SK-N-SH (cell line): ENCODE results near the gene TBL1X. TPM values are rescaled to one million over a fixed set of nuclear protein-coding genes. Genes with fewer than 3 reads are reported as not detected.

Source experiments
- CTCF ChIA-PET: fragments of 300-600, 350-600 bp; formaldehyde crosslinking; extraction: SDS; loops from one replicate; lab custom pipeline; 2021; lab: Yijun Ruan, JAX
- POLR2A ChIA-PET: fragments of 350-600 bp; sonication (Branson Sonifier 250); formaldehyde crosslinking; extraction: SDS; loops from one replicate; lab custom pipeline; 2020; ENCODE audit warnings: antibody characterized with exemption, inconsistent platforms; lab: Yijun Ruan, JAX
- DNase-seq: peaks from one replicate; pipeline ENCODE4 v3.0.0; 2012
- H2AFZ ChIP-seq: fragments of 200-600 bp; sonication (generic); 2 replicates; pipeline ENCODE4 v1.8.1; 2016; ENCODE audit warnings: antibody characterized with exemption, mild to moderate bottlenecking, low read depth
- H3F3A ChIP-seq: fragments of 200-600 bp; sonication (generic); replicated peaks from 2 replicates; pipeline ENCODE3; 2016; ENCODE audit warnings: antibody characterized with exemption, mild to moderate bottlenecking; ENCODE audit not compliant: insufficient read depth
- H3K27ac ChIP-seq, 2 experiments: fragments of 200-500 bp in 1 of 2; fragments of 200-600 bp in 1 of 2; sonication (Bioruptor generic) in 1 of 2; sonication (generic), shearing (Covaris generic) in 1 of 2; 2 replicates each; pipeline versions ENCODE4 v1.5.1 to v1.6.1; 2014 to 2016; ENCODE audit warnings: low read depth in 2 of 2, inconsistent platforms in 1 of 2, low read length in 1 of 2, mild to moderate bottlenecking in 1 of 2, mixed read lengths in 1 of 2
- H3K27me3 ChIP-seq: fragments of 200-600 bp; sonication (generic), shearing (Covaris generic); 2 replicates; pipeline ENCODE4 v1.6.1; 2016; ENCODE audit warnings: mixed run types; ENCODE audit not compliant: insufficient read depth
- H3K36me3 ChIP-seq, 2 experiments: fragments of 200-500 bp in 1 of 2; fragments of 200-600 bp in 1 of 2; sonication (Bioruptor generic) in 1 of 2; sonication (generic) in 1 of 2; replicated peaks in 1 of 2; 2 replicates each; pipeline versions ENCODE3 to v1.5.1; 2014 to 2016; ENCODE audit warnings: low read length in 1 of 2, mild to moderate bottlenecking in 1 of 2; ENCODE audit not compliant: insufficient read depth in 2 of 2, control insufficient read depth in 1 of 2
- H3K4me1 ChIP-seq, 2 experiments: fragments of 200-500 bp in 1 of 2; fragments of 200-600 bp in 1 of 2; sonication (Bioruptor generic) in 1 of 2; sonication (generic), shearing (Covaris generic) in 1 of 2; 2 replicates each; pipeline versions ENCODE4 v1.5.1 to v1.6.1; 2014 to 2016; ENCODE audit warnings: low read depth in 1 of 2, low read length in 1 of 2, mixed run types in 1 of 2; ENCODE audit not compliant: insufficient read depth in 2 of 2, control insufficient read depth in 1 of 2
- H3K4me2 ChIP-seq: fragments of 200-600 bp; sonication (generic), shearing (Covaris generic); 2 replicates; pipeline ENCODE4 v1.6.1; 2017; ENCODE audit warnings: mixed run types
- H3K4me3 ChIP-seq, 2 experiments: fragments of 200-500 bp in 1 of 2; fragments of 200-600 bp in 1 of 2; sonication (Bioruptor generic) in 1 of 2; sonication (generic), shearing (Covaris generic) in 1 of 2; 2 replicates each; pipeline versions ENCODE4 v1.5.1 to v1.8.1; 2014 to 2016; ENCODE audit warnings: low read depth in 2 of 2, inconsistent platforms in 1 of 2, low read length in 1 of 2, mild to moderate bottlenecking in 1 of 2, mixed read lengths in 1 of 2, moderate library complexity in 1 of 2
- H3K79me2 ChIP-seq: fragments of 200-600 bp; sonication (generic); 2 replicates; pipeline ENCODE4 v1.8.1; 2017; ENCODE audit warnings: mild to moderate bottlenecking; ENCODE audit not compliant: insufficient read depth
- H3K9ac ChIP-seq: fragments of 200-600 bp; sonication (generic); 2 replicates; pipeline ENCODE4 v1.6.1; 2017; ENCODE audit warnings: mixed run types
- H3K9me2 ChIP-seq: fragments of 200-600 bp; sonication (generic); 2 replicates; pipeline ENCODE4 v1.6.1; 2017; ENCODE audit warnings: mixed run types
- H3K9me3 ChIP-seq: fragments of 200-600 bp; sonication (generic); 2 replicates; pipeline ENCODE4 v1.6.1; 2017; ENCODE audit warnings: mixed run types, mild to moderate bottlenecking, moderate library complexity
- H4K20me1 ChIP-seq: fragments of 200-600 bp; sonication (generic); 2 replicates; pipeline ENCODE4 v1.6.1; 2017; ENCODE audit warnings: mild to moderate bottlenecking, mixed run types; ENCODE audit not compliant: insufficient read depth
- CHD2 ChIP-seq: fragments of 150-350 bp; IDR thresholded peaks from 2 replicates; pipeline ENCODE4 v1.6.1; 2018; ENCODE audit warnings: low read length; ENCODE audit not compliant: partially characterized antibody
- ELF1 ChIP-seq: IDR thresholded peaks from 2 replicates; pipeline ENCODE4 v1.4.0; 2012
- EP300 ChIP-seq, 2 experiments: IDR thresholded peaks; 2 replicates each; pipeline versions ENCODE4 v1.4.0 to v1.6.1; 2012; ENCODE audit warnings: borderline replicate concordance in 1 of 2, low read depth in 1 of 2, low read length in 1 of 2
- EZH2phosphoT487 ChIP-seq: fragments of 200-600 bp; sonication (generic); IDR thresholded peaks from 2 replicates; pipeline ENCODE4 v1.6.1; 2017; ENCODE audit warnings: low read depth, mixed run types, mild to moderate bottlenecking, antibody characterized with exemption, moderate library complexity, borderline replicate concordance
- FOSL2 ChIP-seq: IDR thresholded peaks from 2 replicates; pipeline ENCODE4 v1.4.0; 2012; ENCODE audit warnings: low read depth, mild to moderate bottlenecking, moderate library complexity, borderline replicate concordance
- FOXM1 ChIP-seq: IDR thresholded peaks from 2 replicates; pipeline ENCODE4 v1.4.0; 2012; ENCODE audit warnings: low read depth, mild to moderate bottlenecking
- GABPA ChIP-seq: IDR thresholded peaks from 2 replicates; pipeline ENCODE4 v1.4.0; 2012; ENCODE audit warnings: low read depth, mild to moderate bottlenecking
- GATA2 ChIP-seq: sonication (generic); formaldehyde crosslinking; IDR thresholded peaks from 2 replicates; pipeline ENCODE4 v1.5.0; 2020; ENCODE audit warnings: mild to moderate bottlenecking, missing genetic modification reagents
- JUND ChIP-seq: IDR thresholded peaks from 2 replicates; pipeline ENCODE4 v1.4.0; 2012
- MEF2A ChIP-seq: IDR thresholded peaks from 2 replicates; pipeline ENCODE4 v1.4.0; 2012; ENCODE audit warnings: low read depth, borderline replicate concordance
- MXI1 ChIP-seq: IDR thresholded peaks from 2 replicates; pipeline ENCODE4 v1.6.1; 2012; ENCODE audit warnings: mild to moderate bottlenecking, low read depth, low read length, improper control_type of control experiment
- NFIC ChIP-seq: IDR thresholded peaks from 2 replicates; pipeline ENCODE4 v1.4.0; 2012; ENCODE audit warnings: borderline replicate concordance
- NRF1 ChIP-seq: IDR thresholded peaks from 2 replicates; pipeline ENCODE4 v1.6.1; 2012; ENCODE audit warnings: low read depth, mild to moderate bottlenecking, low read length
- PBX3 ChIP-seq: IDR thresholded peaks from 2 replicates; pipeline ENCODE4; 2012
- POLR2AphosphoS5 ChIP-seq: IDR thresholded peaks from 2 replicates; pipeline ENCODE4 v1.6.1; 2012; ENCODE audit warnings: low read depth, low read length
- RCOR1 ChIP-seq: fragments of 150-350 bp; IDR thresholded peaks from 2 replicates; pipeline ENCODE4 v1.6.1; 2017; ENCODE audit warnings: antibody characterized with exemption, low read length
- RFX5 ChIP-seq: IDR thresholded peaks from 2 replicates; pipeline ENCODE4 v1.6.1; 2012; ENCODE audit warnings: mild to moderate bottlenecking, improper control_type of control experiment, low read length
- RXRA ChIP-seq: IDR thresholded peaks from 2 replicates; pipeline ENCODE4 v1.4.0; 2012; ENCODE audit warnings: low read depth, mild to moderate bottlenecking, borderline replicate concordance
- SIN3A ChIP-seq: IDR thresholded peaks from 2 replicates; pipeline ENCODE4 v1.6.1; 2012; ENCODE audit warnings: low read depth, mild to moderate bottlenecking, low read length, moderate library complexity, borderline replicate concordance
- SMC3 ChIP-seq: IDR thresholded peaks from 2 replicates; pipeline ENCODE4 v1.6.1; 2012; ENCODE audit warnings: low read depth, low read length, improper control_type of control experiment
- TEAD4 ChIP-seq: IDR thresholded peaks from 2 replicates; pipeline ENCODE4 v1.4.0; 2012; ENCODE audit warnings: mild to moderate bottlenecking, borderline replicate concordance; ENCODE audit not compliant: insufficient read depth
- USF2 ChIP-seq: fragments of 150-350 bp; IDR thresholded peaks from 2 replicates; pipeline ENCODE4 v1.6.1; 2017; ENCODE audit warnings: antibody characterized with exemption, low read length, low read depth, borderline replicate concordance
- YY1 ChIP-seq: IDR thresholded peaks from 2 replicates; pipeline ENCODE4 v1.4.0; 2012; ENCODE audit warnings: low read depth, mild to moderate bottlenecking
- WGBS: methylation state at CpG from one replicate; pipeline ENCODE4 v1.1.6; 2017; ENCODE audit warnings: low lambda C conversion rate; 5-methylcytosine and 5-hydroxymethylcytosine counted together
- polyA plus RNA-seq, 3 experiments: library from polyadenylated mRNA; depleted of rRNA; stranded (reverse); fragments of >200 nt; gene quantifications; 2 replicates each; pipeline ENCODE4 v1.2.3, GENCODE V29; 2012
- TF ChIP-seq, protein P1 (sequence below): IDR thresholded peaks from 2 replicates; pipeline ENCODE4 v1.4.0; 2012; ENCODE audit warnings: low read depth, borderline replicate concordance
- TF ChIP-seq, protein P2 (sequence below): IDR thresholded peaks from 2 replicates; pipeline ENCODE4 v1.4.0; 2012; ENCODE audit warnings: low read depth, borderline replicate concordance
- TF ChIP-seq, protein P3 (sequence below): fragments of 150-350 bp; IDR thresholded peaks from 2 replicates; pipeline ENCODE4 v1.6.1; 2016; ENCODE audit warnings: mild to moderate bottlenecking, low read depth, low read length
- TF ChIP-seq, protein P4 (sequence below): IDR thresholded peaks from 2 replicates; pipeline ENCODE4 v1.4.0; 2012; ENCODE audit warnings: low read depth

TBL1X gene
- polyA plus RNA-seq, 1 of the 3 experiments (the other 2 are of a cell fraction), result 10.6 TPM

DNA sequence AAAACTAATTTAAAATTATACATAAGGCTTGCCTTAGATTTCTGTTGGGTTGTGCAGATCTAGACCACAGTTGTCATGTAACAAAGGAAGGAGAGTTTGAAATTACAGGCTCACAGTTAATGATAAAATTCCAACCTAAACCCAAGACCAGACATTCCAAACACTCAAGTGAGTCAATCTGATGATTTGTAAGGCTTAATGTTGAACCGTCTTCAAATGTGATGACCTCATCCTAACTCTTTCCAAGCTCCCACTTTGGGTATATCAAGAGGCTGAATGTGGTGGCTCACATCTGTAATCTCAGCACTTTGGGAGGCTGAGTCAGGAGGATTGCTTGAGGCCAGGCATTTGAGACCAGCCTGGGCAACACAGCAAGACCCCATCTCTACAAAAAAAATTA lies 149.2 kb downstream of the TBL1X start:
- POLR2A ChIA-PET, result no interaction called here
- no peak overlapping the region for H3K4me2 ChIP-seq
- H3K4me3 ChIP-seq, result no peak overlapping the region
- peaks cover 7 to 10% of the 10 kb centered on the region in 2 experiments; a peak in 2 of 4 replicates for H3K4me1 ChIP-seq
- no peak for DNase-seq
- WGBS, result 11% methylated on average over 1 of the region's 1 CpG
- no peaks in the 10 kb centered on the region for H3F3A ChIP-seq
- no peak overlapping the region; a peak in 1 of 4 replicates for H3K27ac ChIP-seq
- no peaks in the 10 kb centered on the region for H3K36me3 ChIP-seq
- H3K27me3 ChIP-seq, result no peaks in the 10 kb centered on the region; the same call in 1 of the 2 replicates
- no peaks in the 10 kb centered on the region for H3K9me2 ChIP-seq
- H3K79me2 ChIP-seq, result no peaks in the 10 kb centered on the region; the same call in 1 of the 2 replicates
- CTCF ChIA-PET, result no interaction called here
- no peaks in the 10 kb centered on the region for H4K20me1 ChIP-seq
- no peak overlapping the region for H2AFZ ChIP-seq
- no peak overlapping the region for H3K9ac ChIP-seq
- H3K9me3 ChIP-seq, result no peaks in the 10 kb centered on the region
- TF ChIP-seq YY1 (no peak), EP300 (IDR thresholded peaks at IDR 0.05; ENCODE audit: borderline replicate concordance in 1 of 2, low read depth in 1 of 2, low read length in 1 of 2) (no peak), MXI1 (no peak), GATA2 (CRISPR knock-in tag) (no peak), RCOR1 (no peak), NRF1 (no peak), RFX5 (no peak), SMC3 (no peak), GABPA (no peak), ELF1 (no peak), NFIC (0 out of 2 replicates have a peak, but pooled peaks have one; percentile 5), USF2 (no peak), FOXM1 (no peak), POLR2AphosphoS5 (no peak), FOSL2 (peak; percentile 57; the same call in 1 of the 2 replicates), MEF2A (no peak), EZH2phosphoT487 (no peak), PBX3 (peak; percentile 40; the same call in 1 of the 2 replicates), RXRA (no peak), SIN3A (no peak), CHD2 (no peak), TEAD4 (0 out of 2 replicates have a peak, but pooled peaks have one; percentile 19), JUND (peak; percentile 31; the same call in 1 of the 2 replicates)
- TF ChIP-seq, protein P1, sequence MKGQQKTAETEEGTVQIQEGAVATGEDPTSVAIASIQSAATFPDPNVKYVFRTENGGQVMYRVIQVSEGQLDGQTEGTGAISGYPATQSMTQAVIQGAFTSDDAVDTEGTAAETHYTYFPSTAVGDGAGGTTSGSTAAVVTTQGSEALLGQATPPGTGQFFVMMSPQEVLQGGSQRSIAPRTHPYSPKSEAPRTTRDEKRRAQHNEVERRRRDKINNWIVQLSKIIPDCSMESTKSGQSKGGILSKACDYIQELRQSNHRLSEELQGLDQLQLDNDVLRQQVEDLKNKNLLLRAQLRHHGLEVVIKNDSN, result no peak
- TF ChIP-seq, protein P2, sequence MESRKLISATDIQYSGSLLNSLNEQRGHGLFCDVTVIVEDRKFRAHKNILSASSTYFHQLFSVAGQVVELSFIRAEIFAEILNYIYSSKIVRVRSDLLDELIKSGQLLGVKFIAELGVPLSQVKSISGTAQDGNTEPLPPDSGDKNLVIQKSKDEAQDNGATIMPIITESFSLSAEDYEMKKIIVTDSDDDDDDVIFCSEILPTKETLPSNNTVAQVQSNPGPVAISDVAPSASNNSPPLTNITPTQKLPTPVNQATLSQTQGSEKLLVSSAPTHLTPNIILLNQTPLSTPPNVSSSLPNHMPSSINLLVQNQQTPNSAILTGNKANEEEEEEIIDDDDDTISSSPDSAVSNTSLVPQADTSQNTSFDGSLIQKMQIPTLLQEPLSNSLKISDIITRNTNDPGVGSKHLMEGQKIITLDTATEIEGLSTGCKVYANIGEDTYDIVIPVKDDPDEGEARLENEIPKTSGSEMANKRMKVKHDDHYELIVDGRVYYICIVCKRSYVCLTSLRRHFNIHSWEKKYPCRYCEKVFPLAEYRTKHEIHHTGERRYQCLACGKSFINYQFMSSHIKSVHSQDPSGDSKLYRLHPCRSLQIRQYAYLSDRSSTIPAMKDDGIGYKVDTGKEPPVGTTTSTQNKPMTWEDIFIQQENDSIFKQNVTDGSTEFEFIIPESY, result no peak
- TF ChIP-seq, protein P3, sequence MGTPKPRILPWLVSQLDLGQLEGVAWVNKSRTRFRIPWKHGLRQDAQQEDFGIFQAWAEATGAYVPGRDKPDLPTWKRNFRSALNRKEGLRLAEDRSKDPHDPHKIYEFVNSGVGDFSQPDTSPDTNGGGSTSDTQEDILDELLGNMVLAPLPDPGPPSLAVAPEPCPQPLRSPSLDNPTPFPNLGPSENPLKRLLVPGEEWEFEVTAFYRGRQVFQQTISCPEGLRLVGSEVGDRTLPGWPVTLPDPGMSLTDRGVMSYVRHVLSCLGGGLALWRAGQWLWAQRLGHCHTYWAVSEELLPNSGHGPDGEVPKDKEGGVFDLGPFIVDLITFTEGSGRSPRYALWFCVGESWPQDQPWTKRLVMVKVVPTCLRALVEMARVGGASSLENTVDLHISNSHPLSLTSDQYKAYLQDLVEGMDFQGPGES, result no peak
- TF ChIP-seq, protein P4, sequence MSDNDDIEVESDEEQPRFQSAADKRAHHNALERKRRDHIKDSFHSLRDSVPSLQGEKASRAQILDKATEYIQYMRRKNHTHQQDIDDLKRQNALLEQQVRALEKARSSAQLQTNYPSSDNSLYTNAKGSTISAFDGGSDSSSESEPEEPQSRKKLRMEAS, result no peak
